ENCODE data around the gene ATP13A4. TPM values are rescaled to one million over a fixed set of nuclear protein-coding genes. Genes with fewer than 3 reads are reported as not detected.
A peak's percentile ranks its signal among the peaks of the same experiment; 100 is the strongest.

Gene ATP13A4
- polyA plus RNA-seq, 1 donor (not counting 4 experiments of a cell fraction or from before 2014, with no cell fraction given) = 0.16 TPM

DNA sequence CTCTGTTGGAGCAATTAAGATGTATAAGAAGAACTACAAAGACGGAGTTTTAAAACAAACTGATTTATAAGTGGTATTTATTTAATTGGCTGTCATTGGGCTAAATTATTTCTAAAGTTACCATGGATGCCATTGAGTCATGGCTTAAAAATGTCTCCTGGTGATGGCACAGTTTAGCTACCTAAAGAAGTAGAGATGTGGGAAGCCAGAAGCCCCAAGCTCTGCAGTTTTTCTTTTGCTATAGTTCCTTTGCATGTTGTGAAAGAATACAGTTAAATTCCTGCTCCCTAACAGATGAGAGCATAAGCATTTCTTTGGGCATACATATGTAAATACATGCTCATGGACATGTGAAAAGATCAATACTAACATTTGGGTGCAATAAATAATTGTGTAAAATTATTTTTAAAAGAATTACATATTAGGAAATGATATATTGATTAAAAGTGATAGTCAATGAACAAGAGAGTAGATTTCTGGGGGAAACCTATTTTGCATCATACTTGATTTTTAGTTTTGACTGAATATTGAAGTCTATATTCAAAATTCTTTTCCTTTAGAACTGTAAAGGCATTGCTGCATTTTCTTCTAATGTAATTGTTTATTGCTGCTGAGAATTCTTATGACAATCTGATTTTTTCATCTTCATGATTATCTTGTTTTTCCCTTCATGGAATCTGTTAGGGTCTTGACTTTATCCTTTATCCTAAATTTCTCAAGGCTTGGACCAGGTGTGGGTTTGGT is 40.4 kb upstream of the ATP13A4 start:
- Histone ChIP-seq H3K79me2 (ENCODE audit: control insufficient read depth, insufficient read depth, low read length) (peaks cover 70% of the 10 kb centered on the region), H2AFZ (ENCODE audit: control insufficient read depth, low read length) (no peak overlapping the region), H3K27ac (ENCODE audit: control insufficient read depth, insufficient read depth, low read length) (no peak overlapping the region), H3K27me3 (ENCODE audit: control insufficient read depth, extremely low read depth, insufficient read depth, low read length) (no peaks in the 10 kb centered on the region), H3K4me1 (ENCODE audit: control insufficient read depth, extremely low read depth, insufficient read depth, low read length) (peaks cover 22% of the 10 kb centered on the region), H3K36me3 (ENCODE audit: control insufficient read depth in 2 of 2, extremely low read depth in 1 of 2, insufficient read depth in 2 of 2, low read length in 2 of 2) (peaks cover 1 to 4% of the 10 kb centered on the region in 2 experiments), H4K20me1 (ENCODE audit: control insufficient read depth, extremely low read depth, insufficient read depth, low read length) (peaks cover 2% of the 10 kb centered on the region), H3K9ac (ENCODE audit: control insufficient read depth, extremely low read depth, insufficient read depth, low read length) (no peak overlapping the region), H3K4me2 (ENCODE audit: control insufficient read depth, extremely low read depth, insufficient read depth, low read depth, low read length) (peak overlapping the region; percentile 86), H3K9me3 (ENCODE audit: control insufficient read depth, low read depth, low read length) (no peaks in the 10 kb centered on the region), H3K4me3 (ENCODE audit: control insufficient read depth in 2 of 3, extremely low read depth in 1 of 3, insufficient read depth in 2 of 3, low read depth in 1 of 3, low read length in 3 of 3) (peak overlapping the region in 1 of 3 experiments; percentile 79), H3K9me1 (ENCODE audit: control insufficient read depth, extremely low read depth, insufficient read depth, low read length) (no peaks in the 10 kb centered on the region)
- no peak for FAIRE-seq
- dilution Hi-C loops (cut with MboI; ENCODE audit: extremely low pct_ligation_motif_present, low sequenced_read_pairs) = no loop called here
- TF ChIP-seq EZH2 (IDR thresholded peaks at IDR 0.05; ENCODE audit: low read length) = no peak
- TF ChIP-seq CTCF (optimal IDR thresholded peaks at IDR 0.05 in 1 of 3, IDR thresholded peaks at IDR 0.05 in 1 of 3, conservative IDR thresholded peaks at IDR 0.05 in 1 of 3; ENCODE audit: extremely low read depth in 1 of 3, insufficient read depth in 2 of 3, low read length in 3 of 3) = no peak
- DNase-seq (ENCODE audit: low read depth, low spot score) = no peak

DNA sequence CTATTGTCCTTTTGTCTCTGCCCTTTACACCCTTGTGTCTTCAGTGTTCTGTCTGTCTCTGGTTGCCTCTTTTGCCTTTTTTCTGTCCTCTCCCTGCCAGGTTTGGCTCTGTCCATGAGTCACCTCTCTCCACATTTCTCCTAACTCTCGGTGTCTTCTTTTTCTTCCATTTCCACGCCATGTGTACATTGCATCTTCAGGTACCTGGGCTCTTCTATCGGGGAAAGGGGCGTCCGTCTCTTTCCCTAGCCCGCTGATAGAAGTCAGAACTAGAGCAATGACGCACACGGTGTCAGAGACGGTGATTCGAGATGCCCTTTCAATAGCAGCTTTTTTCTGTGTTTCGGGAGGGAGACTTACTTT is 39.0 kb upstream of the ATP13A4 start:
- peaks cover 2% of the 10 kb centered on the region for H4K20me1 ChIP-seq (ENCODE audit: control insufficient read depth, extremely low read depth, insufficient read depth, low read length)
- peaks cover 55% of the 10 kb centered on the region for H3K79me2 ChIP-seq (ENCODE audit: control insufficient read depth, insufficient read depth, low read length)
- H3K9ac ChIP-seq (ENCODE audit: control insufficient read depth, extremely low read depth, insufficient read depth, low read length) = peak overlapping the region; percentile 95
- no peaks in the 10 kb centered on the region for H3K27me3 ChIP-seq (ENCODE audit: control insufficient read depth, extremely low read depth, insufficient read depth, low read length)
- peak overlapping the region; percentile 82 for H3K27ac ChIP-seq (ENCODE audit: control insufficient read depth, insufficient read depth, low read length)
- FAIRE-seq (no peak), DNase-seq (ENCODE audit: low read depth, low spot score) (no peak)
- no peaks in the 10 kb centered on the region for H3K9me1 ChIP-seq (ENCODE audit: control insufficient read depth, extremely low read depth, insufficient read depth, low read length)
- peaks cover 1 to 4% of the 10 kb centered on the region in 2 experiments for H3K36me3 ChIP-seq (ENCODE audit: control insufficient read depth in 2 of 2, extremely low read depth in 1 of 2, insufficient read depth in 2 of 2, low read length in 2 of 2)
- TF ChIP-seq CTCF (optimal IDR thresholded peaks at IDR 0.05 in 1 of 3, IDR thresholded peaks at IDR 0.05 in 1 of 3, conservative IDR thresholded peaks at IDR 0.05 in 1 of 3; ENCODE audit: extremely low read depth in 1 of 3, insufficient read depth in 2 of 3, low read length in 3 of 3) (no peak), EZH2 (IDR thresholded peaks at IDR 0.05; ENCODE audit: low read length) (no peak)
- peak overlapping the region; percentile 79 to 94 (median 91) for H3K4me3 ChIP-seq (ENCODE audit: control insufficient read depth in 2 of 3, extremely low read depth in 1 of 3, insufficient read depth in 2 of 3, low read depth in 1 of 3, low read length in 3 of 3)
- no peaks in the 10 kb centered on the region for H3K9me3 ChIP-seq (ENCODE audit: control insufficient read depth, low read depth, low read length)
- H3K4me1 ChIP-seq (ENCODE audit: control insufficient read depth, extremely low read depth, insufficient read depth, low read length) = peaks cover 29% of the 10 kb centered on the region
- peak overlapping the region; percentile 86 for H3K4me2 ChIP-seq (ENCODE audit: control insufficient read depth, extremely low read depth, insufficient read depth, low read depth, low read length)
- H2AFZ ChIP-seq (ENCODE audit: control insufficient read depth, low read length) = peak overlapping the region; percentile 85
- dilution Hi-C loops (cut with MboI; ENCODE audit: extremely low pct_ligation_motif_present, low sequenced_read_pairs) = no loop called here

All from keratinocyte (primary cell).